K562 (cell line): ENCODE results near the gene SPPL3. TPM values are rescaled to one million over a fixed set of nuclear protein-coding genes. Genes with fewer than 3 reads are reported as not detected.
A peak's percentile ranks its signal among the peaks of the same experiment; 100 is the strongest.

ENCODE experiments used
- ADNP ChIP-seq: fragments of 200-800 bp; sonication (Bioruptor generic); IDR thresholded peaks from 2 replicates; pipeline ENCODE4 v1.6.1; 2016; ENCODE audit warnings: missing genetic modification characterization, missing compliant biosample characterization
- ARID2 ChIP-seq: fragments of 450-650 bp; IDR thresholded peaks from 2 replicates; pipeline ENCODE4 v1.6.1; 2017; ENCODE audit warnings: antibody characterized with exemption, mild to moderate bottlenecking
- HMBOX1 ChIP-seq: sonication (generic); IDR thresholded peaks from 2 replicates; pipeline ENCODE4 v1.6.1; 2016
- NFATC3 ChIP-seq: fragments of 450-650 bp; IDR thresholded peaks from 2 replicates; pipeline ENCODE4 v1.6.1; 2017; ENCODE audit warnings: mild to moderate bottlenecking
- PRMT5 ChIP-seq: sonication (generic); formaldehyde crosslinking; IDR thresholded peaks from 2 replicates; pipeline ENCODE4 v1.5.0; 2020; ENCODE audit warnings: missing genetic modification reagents
- TCFL5 ChIP-seq: fragments of 250-450 bp; sonication (Bioruptor Pico); conservative IDR thresholded peaks from 2 replicates; pipeline ENCODE4 v1.6.1; 2021; ENCODE audit warnings: mild to moderate bottlenecking, moderate library complexity, matching md5 sums
- ZKSCAN8 ChIP-seq: fragments of 200-800 bp; sonication (Bioruptor generic); IDR thresholded peaks from 2 replicates; pipeline ENCODE4 v1.6.1; 2016; ENCODE audit warnings: missing genetic modification characterization, missing compliant biosample characterization
- ZNF316 ChIP-seq: fragments of 450-650 bp; IDR thresholded peaks from 2 replicates; pipeline ENCODE4 v1.6.1; 2016
- ZNF384 ChIP-seq: IDR thresholded peaks from 2 replicates; pipeline ENCODE4 v1.6.1; 2012; ENCODE audit warnings: low read depth, low read length, improper control_type of control experiment
- ZNF511 ChIP-seq: sonication (generic); formaldehyde crosslinking; IDR thresholded peaks from 2 replicates; pipeline ENCODE4 v1.8.0; 2022; ENCODE audit warnings: mild to moderate bottlenecking, missing genetic modification reagents
- ZNF518B ChIP-seq: fragments of 250-450 bp; sonication (Bioruptor Pico); IDR thresholded peaks from 2 replicates; pipeline ENCODE4 v1.5.0; 2021; ENCODE audit warnings: mild to moderate bottlenecking, moderate library complexity
- ZNF655 ChIP-seq: fragments of 250-450 bp; sonication (Bioruptor Pico); IDR thresholded peaks from 2 replicates; pipeline ENCODE4 v1.5.0; 2021
- ZNF696 ChIP-seq: fragments of 250-450 bp; sonication (Bioruptor Pico); conservative IDR thresholded peaks from 2 replicates; pipeline ENCODE4 v1.4.0; 2020; ENCODE audit warnings: mild to moderate bottlenecking, moderate library complexity
- polyA plus RNA-seq, 8 experiments: library from polyadenylated mRNA; depleted of rRNA in 4 of 8; stranded (reverse) in 5 of 8; unstranded in 3 of 8; fragments of >200 nt; fragmentation: Nextera tagmentation in 2 of 8; fragmentation: Illumina TruSeq in 1 of 8; extraction: Ambion mirVana in 2 of 8; extraction: Trizol in 1 of 8; gene quantifications; 2 replicates each; pipeline versions ENCODE4 v1.2.1 to v1.2.3, GENCODE V29; 2011 to 2014; ENCODE audit warnings: inconsistent platforms in 1 of 8, missing spikeins in 1 of 8
- total RNA-seq, 7 experiments: library from RNA; depleted of rRNA in 6 of 7; stranded (reverse); fragments of >200 nt in 6 of 7; fragmentation: Illumina TruSeq in 2 of 7; extraction: Trizol in 2 of 7; gene quantifications; 2 replicates each; pipeline versions ENCODE4 v1.2.1 to v1.2.3, GENCODE V29; 2011 to 2021; ENCODE audit warnings: low replicate concordance in 1 of 7

SPPL3 gene
- total and polyA plus RNA-seq, 9 of the 15 experiments (the other 6 are each of a cell fraction or from before 2014, with no cell fraction given), result 2.9 to 32.1 (median 7.1) TPM

GRCh38 chr12:120932956-120933526 is 28.9 kb upstream of the SPPL3 start (continued):
- TF ChIP-seq ZKSCAN8 (CRISPR knock-in tag) (no peak), ARID2 (no peak), ZNF384 (0 out of 2 replicates have a peak, but pooled peaks have one; percentile 34), NFATC3 (no peak), ZNF696 (CRISPR knock-in tag) (no peak), ZNF511 (no peak), ZNF655 (CRISPR knock-in tag) (no peak), HMBOX1 (no peak), TCFL5 (CRISPR knock-in tag) (no peak), ZNF316 (0 out of 2 replicates have a peak, but pooled peaks have one; percentile 9), PRMT5 (CRISPR knock-in tag) (no peak), ZNF518B (CRISPR knock-in tag) (no peak), ADNP (tag) (0 out of 2 replicates have a peak, but pooled peaks have one; percentile 17)
